GM18498 (cell line): ENCODE data around the gene PRKCE.
A peak's percentile ranks its signal among the peaks of the same experiment; 100 is the strongest.

Experiments
- ATAC-seq: cut with Tn5 transposase; IDR thresholded peaks from one replicate; pipeline ENCODE4 v1.9.1; 2021; ENCODE audit warnings: mild to moderate bottlenecking, moderate library complexity; ENCODE audit not compliant: unreplicated experiment

PRKCE gene

DNA sequence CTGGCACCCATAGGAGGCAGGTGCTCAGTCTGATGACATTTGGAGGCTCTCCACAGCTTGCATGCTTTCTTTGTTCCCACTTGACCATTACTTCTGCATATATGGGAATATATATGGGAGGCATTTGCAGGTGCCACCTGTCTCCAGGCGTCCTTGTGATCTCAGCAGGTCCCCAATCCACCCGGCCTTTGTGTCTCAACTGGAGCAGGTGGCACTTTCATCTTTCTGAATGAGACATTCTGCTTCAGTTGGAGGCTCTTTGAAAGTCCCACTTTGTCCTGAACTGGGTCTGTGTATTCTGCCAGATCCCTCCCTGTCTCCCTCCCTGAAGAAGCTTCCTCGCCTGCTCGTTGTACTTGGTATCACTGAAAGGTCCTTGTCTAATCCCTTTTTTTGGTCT is 327.6 kb downstream of the PRKCE start:
- no peak for ATAC-seq

DNA sequence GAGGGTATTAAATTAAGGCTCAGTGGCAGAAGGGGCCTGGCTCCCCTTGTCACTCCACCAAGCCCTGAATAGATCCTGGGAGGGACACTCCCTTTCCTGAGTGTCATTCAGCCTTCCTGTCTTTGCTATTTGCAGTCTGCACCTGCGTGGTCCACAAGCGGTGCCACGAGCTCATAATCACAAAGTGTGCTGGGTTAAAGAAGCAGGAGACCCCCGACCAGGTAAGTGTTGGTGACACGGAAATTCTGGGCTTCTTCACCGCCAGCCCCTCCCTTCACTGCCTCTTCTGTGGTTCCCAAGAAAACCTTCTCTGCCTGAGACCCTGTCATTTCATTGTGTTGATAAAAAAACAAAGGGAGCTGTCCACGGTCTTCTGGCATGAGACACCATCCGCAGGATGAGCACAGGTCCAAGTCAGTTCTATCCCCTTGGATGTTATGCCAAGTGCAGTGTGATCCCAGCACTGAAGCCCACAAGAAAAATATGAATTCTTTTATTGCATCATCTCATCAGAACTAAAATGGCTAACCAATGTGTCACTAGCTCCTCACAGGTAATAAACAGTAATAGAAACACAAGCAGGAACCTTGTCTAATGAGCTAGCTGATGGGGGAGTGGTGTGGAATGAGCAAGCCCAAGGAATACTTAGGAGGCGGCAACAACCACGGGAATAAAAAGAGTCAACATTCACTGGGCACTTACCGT is 328.8 kb downstream of the PRKCE start:
- ATAC-seq, result no peak

DNA sequence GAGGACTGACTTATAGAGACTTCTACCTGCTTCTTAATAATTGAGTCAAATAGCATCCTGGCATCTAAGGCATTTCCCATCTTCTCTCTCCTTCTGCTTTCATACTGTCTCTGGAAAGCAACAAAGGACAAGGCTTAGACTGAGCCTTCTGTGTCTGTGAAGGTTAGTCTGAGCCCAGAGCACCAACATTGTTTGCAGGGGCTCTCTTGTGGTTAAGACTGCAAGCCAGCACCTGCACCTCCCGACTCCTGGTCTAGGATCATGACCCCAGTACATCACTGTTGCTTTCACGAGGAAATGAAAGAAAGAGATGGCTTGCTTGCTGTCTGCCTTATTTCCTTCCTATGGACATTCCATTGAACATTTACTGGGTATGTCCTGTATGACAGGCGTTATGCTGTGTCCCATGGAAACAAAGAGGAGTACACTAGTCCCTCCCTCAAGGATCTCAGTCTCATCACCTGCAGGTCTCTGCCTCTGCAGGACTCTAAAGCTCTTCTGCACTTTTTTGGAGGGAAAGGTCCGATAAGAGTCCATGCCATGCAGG is 330.0 kb downstream of the PRKCE start:
- no peak for ATAC-seq

DNA sequence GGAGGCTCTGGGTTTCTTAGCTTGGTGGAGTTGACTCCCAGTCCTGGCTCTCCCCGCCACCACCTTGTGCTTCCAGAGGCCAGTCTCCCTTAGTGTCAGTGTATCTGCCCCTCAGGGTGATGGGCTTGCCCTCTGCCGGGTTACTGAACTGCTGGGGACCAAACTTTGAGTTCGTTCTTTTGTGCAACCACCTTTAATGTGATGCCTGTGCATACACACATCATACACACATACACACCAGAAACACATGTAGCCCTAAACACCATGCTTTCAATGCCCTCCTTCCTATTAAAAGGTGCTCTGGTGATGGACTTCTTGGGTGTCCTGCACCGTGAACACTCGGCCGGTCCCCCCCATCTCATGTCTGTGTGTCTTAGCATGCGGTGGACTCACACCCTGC is 330.6 kb downstream of the PRKCE start:
- ATAC-seq, result no peak

DNA sequence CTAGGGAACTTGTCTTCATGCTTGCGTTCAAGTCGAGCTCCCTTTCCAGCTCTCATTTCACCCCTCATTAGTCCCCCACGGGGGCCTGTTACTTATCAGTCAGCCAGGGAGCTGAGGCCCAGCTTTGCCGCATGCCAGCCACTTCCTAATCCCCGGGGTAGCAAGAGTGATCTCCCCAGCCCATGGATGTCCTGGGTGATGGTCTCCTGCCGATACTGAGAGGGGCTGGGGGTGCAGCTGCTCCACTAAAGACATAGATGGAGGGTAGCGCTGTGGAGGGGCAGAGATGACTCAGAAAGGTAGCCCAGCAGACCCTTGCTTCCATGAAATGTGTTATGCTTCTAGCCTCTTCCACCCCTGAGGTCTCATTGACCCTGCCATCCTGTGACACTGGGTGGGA is 331.7 kb downstream of the PRKCE start:
- ATAC-seq, result no peak

DNA sequence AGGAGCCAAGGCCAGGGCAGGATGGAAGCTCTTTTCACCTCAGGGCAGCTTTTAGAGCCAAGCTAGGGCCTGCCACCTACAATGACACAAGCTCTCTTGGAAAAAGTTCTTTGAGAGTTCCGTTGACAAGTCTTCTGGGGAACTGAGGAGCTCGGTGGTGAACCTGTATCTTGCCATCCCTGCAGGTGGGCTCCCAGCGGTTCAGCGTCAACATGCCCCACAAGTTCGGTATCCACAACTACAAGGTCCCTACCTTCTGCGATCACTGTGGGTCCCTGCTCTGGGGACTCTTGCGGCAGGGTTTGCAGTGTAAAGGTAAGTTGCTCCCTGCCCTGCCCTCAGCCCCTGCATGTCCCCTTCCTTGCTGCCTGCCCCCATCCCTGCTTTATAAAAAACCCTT is 332.9 kb downstream of the PRKCE start:
- no peak for ATAC-seq

DNA sequence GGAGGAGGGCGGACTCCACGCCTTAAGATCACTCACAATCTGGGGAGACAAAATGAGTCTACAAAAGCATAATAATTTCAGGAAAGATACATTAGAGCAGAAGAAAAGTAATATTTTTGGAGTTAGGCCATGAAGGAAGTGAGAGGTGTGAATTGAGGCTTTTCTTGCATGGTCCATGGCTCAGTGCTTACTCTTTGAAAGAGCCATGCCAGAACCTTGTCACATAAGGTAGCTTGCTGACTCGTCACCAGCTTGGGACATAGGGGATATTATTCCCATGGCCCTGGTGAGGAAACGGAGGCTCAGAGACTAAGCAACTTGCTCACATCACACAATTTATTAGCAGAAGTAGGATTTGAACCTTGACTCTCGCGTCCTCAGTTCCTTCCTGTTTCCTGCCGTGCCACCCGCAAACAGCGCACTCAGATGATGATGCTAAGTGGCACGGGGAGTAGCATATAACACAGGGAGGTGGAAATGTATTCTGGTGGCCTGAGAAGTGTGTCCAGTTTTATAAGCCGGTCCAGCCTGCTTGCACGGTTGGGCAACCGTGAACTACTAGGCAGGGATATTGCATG is 333.5 kb downstream of the PRKCE start:
- ATAC-seq, result no peak

DNA sequence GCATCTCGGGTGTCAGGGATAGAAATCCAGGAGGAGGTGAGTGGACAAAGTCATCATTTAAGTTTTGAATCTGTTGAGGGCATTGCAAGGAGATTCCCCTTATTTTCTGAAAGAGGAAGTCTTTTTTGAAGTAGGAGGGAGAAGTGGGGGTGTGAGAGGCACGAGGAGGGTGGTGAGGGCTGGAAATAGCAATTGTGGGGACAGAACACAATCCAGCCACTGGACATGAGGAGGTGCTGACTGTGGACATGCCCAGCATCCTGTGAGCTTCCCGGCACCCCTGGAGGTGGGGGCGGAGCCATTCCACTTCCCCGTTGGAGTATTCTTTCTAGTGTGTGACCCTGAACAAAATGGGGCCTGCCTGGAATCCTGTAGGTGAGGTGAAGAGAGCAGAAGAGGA is 335.0 kb downstream of the PRKCE start:
- ATAC-seq, result no peak

DNA sequence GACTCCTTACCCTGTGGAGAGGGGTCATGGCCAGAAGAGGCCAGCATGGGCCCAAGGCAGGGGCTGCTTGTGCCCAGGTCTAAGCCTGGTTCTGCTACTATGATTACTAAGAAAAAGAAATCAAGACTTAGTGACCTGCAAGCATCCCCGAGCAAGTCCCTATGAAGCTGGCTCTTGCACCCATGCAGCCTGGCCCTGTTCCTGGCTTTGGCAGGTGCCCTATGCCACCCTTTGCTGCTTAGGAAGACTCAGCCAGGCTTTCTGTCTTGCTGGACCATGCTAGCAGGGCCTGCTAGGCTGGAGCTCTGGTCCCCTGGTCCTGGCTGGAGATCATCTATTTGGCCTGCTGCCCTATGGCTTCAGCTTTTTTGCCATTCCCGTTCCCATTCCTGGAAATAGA is 336.4 kb downstream of the PRKCE start:
- no peak for ATAC-seq

DNA sequence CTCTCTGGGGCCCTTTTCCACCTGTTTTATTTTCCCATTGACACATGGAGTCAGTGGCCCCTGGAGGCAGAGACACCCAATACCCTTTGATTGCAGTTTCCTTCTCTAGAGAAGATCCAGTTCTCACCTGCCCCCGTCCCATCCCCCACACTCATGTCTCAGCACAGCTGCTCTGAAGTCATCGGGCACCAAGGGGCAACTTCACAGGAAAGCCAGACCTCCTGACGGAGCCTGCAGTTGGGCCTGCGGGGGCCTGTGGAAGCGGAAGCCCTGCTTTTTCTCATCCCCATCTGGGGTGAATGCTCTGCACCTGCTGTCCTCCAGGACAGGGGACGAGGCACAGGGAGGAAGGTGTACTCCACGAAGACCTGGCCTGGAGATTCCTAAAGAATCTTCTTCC is 337.4 kb downstream of the PRKCE start:
- no peak for ATAC-seq

DNA sequence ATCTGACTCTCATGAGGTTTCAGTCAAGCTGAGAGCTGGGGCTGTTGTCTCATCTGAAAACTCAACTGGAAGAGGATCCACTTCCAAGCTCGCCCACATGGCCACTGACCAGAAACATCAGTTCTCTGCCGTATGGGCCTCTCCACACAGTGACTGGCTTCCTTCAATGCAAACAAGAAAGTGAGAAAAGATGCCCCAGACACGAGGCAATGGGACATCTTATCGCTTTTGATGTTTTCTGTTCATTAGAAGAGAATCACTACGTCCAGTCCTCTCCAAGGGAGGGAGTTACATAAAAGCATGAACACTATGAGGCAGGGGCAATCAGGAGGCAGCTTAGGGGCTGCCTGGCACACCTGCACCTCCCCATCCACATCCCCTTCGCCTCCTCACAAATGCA is 338.7 kb downstream of the PRKCE start:
- no peak for ATAC-seq

DNA sequence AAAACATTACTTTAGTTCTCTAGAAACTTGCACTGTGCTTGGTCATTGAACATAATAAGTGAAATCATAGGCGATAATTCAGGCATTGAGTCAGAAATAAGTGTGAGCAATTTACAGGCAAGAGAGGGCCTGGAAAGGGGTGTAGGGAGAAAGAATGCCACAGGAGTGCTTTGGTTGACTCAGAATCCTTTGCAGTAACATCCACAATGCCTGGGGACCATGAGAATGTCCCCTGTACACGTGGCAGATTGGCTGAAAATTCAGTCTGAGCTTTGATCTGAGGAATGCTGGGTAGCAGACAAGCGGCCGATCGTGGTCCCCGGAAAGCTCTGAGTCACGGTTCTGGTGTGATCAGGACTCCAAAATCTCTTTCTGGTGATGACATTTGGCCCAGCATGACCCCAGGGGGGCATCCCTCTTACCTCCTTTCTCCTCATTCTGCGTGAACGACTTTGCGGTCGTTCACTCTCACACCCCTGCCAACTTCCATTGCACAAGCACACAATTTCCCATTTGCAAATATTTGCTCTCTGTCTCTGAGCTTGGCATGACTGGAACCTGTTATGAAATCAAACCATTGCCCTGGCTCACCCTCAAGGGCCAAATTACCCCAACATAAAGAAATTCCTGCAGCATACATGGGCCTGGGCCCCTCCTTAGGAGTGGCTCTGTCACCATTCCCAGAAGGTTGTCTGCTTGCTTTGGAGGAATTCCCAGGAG is 340.7 kb downstream of the PRKCE start:
- no peak for ATAC-seq

DNA sequence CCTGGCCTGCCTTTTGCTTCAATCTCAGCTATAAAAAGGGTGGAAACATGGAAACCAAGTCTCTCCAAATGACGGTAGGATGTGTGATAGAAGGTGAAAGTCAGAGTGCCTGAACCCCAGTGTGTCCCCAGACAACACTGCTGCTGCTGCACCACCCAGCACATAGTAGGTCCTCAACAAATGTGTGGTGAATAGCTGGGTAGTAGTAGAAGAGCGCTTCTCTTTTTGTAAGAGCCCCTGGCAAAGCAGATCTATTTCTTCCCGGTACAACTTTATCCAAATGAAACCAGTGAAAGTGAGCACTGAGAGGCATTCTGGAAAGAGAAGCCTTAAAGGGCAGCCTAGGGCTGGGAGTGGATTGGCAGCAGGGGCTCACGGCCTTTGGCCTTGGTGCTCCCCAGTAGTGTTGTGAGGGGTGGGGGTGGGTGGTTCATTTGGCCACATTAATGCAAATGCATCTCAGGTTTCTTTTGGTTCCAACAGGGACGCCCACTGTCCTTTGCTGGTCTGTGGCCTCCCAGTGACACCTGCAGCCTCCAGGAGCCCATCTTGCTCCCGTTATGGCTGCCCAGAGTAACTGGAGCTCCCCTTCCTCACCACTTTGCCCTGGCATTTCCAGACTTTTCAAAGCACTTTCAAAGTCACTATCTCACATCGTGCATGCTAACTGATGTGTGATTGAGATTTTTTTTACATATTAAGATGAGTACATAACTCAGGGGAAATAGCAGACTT is 341.4 kb downstream of the PRKCE start:
- ATAC-seq, result no peak

DNA sequence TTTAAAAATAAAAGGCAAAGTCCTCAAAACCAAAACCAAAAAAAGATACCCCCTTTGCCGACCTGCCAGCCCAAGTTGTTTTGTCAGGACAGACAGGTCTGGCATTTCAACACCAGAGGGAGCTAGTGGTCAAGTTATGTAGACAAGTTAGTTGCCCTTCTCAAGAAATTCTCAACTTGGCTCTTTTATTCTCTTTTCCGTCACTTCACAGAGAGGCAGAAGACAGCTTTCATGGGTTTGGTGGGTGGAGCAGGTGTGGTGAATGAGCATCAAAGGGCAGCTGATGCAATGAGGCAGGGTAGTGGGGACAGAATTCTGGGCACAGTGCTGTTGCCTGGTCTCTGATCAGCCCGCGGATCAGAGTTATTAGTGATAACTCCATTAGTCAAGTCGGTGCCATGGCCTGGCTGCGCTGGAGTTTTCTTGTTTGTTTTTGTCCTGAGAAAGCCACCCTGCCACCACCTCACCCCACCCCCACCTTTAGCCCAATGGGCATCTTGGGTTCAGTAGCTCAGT is 342.1 kb downstream of the PRKCE start:
- ATAC-seq, result peak; percentile 54

DNA sequence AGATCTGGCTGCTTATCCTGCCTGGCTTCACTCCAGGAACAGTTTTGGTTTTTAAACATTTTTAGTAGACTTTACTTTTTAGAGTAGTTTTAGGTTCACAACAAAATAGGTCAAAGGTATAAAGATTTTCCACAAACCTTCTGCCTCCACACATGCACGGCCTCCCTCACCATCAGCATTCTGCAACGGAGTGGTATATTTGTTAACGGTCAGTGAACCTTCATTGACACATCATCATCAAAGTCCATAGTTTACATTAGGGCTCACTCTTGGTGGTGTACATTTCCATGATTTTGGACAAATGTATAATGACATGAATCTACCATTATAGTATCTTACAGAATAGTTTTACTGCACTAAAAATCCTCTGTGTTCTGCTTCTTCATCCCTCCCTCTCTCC is 342.6 kb downstream of the PRKCE start:
- no peak for ATAC-seq

DNA sequence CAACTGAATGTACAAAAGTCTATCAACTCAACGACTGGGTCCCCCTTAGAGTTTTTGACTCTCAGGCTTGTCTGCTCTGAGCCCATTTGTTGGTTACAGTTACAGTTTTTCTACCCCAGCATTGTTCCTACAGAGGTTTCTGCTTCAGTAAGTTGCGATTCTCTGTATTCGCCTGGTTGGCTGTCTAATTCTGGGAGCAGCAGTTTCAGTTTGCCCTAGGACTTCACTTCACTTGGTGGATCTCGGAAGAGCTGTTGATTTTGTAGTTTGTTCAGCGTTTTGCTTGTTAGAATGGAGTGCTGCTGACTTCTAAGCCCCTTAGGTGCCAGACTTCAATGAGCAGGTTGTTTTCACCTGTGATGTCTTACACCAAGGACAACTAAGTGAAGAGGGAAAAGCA is 349.2 kb downstream of the PRKCE start:
- ATAC-seq, result no peak

DNA sequence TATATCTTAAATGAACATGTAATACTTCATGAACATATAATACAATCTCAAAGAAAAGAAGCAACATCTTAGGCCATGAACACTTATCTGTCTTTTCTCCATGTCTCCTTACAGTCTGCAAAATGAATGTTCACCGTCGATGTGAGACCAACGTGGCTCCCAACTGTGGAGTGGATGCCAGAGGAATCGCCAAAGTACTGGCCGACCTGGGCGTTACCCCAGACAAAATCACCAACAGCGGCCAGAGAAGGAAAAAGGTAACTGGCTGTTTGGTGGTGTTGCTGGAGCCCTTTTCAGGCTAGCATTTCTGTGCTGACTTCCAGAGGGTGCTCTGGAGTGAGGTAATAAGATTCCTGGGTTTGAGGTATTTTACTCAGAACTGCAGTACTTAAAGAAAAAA is 349.8 kb downstream of the PRKCE start:
- no peak for ATAC-seq

DNA sequence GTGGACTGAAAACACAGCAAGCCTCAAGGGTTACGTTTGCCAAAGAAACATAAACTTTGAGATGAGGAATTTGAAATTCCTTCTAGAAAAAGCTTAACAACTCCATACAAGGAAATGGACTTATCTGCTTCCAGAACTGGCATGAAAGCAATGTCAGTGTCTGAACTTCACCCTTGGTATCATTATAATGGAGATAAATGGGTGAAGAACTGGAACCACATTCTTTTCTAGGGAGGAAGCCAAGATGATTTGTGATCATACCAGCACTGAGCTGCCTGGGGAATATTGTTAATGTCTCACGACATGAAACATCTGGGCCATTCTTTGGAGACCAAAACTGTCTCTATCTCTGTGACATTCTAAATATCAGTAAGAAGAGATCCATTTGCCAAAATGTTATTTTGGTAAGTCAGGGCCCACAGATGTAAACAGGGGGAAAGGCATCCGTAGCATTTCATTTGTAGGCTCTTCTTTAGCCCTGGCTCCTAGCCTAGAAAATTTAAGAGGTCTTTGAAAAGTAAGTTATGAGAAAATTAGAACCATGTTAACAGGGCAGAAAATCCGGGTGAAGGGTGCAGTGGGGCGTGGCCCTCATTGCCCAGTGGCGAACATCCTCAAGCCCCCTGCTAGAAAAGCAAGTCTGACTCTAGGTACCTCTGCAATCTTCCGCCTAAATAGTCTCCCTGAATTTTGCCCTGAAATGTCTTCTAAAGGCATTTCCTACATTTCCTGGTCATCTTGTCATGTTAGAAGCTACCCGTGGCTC is 350.4 kb downstream of the PRKCE start:
- no peak for ATAC-seq

DNA sequence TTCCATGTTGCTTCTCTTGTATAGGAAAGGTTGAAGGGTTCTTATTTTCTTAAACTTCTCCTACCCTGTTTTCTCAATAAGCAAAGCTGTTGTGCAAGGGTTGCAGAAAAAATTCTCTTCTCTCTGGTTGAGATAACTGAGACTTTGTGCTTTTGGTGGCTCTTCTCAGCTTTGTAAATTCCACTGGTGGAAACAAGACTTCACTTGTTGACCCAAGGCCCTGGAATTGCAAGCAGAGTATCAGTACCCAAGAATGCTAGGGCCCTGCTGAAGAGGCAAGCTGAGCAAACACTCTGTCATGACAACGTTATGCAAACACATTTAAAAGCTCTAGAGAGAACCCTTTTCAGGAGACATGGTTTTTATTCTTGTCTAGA is 351.0 kb downstream of the PRKCE start:
- ATAC-seq, result no peak

DNA sequence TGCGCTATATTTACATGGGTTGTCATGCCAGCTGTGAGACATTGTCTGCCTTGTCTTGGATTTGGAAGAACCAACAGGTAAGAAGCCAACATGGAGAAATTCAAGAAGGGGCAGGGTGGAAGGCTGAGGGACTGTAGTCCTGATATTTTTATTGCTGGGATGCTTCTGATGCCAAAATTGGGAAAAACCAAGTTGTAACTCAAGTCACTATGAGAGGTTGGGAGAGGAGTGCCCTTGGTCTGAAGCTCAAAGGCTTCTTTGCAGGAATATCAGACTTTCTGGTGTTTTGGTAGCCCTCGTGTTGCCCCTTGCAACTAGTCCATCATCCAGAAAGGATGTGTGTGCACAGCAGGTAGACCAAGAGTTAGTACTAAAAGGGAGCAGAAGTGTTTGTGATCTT is 351.5 kb downstream of the PRKCE start:
- no peak for ATAC-seq
